ENCODE results near the gene MEST.

The MEST gene

DNA sequence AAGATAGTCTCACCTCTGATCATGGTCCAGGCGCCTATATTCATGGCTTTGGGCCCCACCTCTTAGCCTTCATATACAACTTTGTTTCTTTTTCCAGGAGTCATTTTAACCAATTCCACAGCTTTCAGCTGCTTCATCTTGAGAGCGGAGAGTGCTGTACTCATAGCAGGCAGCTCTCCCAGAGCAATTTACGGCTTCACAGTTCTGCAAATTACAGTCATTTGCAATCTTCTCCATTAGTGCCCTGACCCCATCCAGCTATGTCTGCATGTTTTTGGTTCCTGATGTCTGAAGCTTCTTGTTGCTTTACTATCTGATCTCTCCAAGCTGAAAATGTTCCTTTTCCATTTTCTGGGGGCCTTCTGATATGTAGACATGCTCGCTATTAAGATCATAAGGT lies 18.0 kb upstream of the MEST start:
- no peak overlapping the region for H3K4me3 ChIP-seq (ENCODE audit: low read length)
- TF ChIP-seq CTCF (IDR thresholded peaks at IDR 0.05; ENCODE audit: insufficient read depth, low read depth, low read length, missing control alignments) = no peak
- no peak for DNase-seq (ENCODE audit: low read depth)

GRCh38 chr7:130475776-130476175 lies 16.1 kb upstream of the MEST start:
- no peak overlapping the region for H3K4me3 ChIP-seq (ENCODE audit: low read length)
- TF ChIP-seq CTCF (IDR thresholded peaks at IDR 0.05; ENCODE audit: insufficient read depth, low read depth, low read length, missing control alignments) = no peak
- DNase-seq (ENCODE audit: low read depth) = no peak

DNA sequence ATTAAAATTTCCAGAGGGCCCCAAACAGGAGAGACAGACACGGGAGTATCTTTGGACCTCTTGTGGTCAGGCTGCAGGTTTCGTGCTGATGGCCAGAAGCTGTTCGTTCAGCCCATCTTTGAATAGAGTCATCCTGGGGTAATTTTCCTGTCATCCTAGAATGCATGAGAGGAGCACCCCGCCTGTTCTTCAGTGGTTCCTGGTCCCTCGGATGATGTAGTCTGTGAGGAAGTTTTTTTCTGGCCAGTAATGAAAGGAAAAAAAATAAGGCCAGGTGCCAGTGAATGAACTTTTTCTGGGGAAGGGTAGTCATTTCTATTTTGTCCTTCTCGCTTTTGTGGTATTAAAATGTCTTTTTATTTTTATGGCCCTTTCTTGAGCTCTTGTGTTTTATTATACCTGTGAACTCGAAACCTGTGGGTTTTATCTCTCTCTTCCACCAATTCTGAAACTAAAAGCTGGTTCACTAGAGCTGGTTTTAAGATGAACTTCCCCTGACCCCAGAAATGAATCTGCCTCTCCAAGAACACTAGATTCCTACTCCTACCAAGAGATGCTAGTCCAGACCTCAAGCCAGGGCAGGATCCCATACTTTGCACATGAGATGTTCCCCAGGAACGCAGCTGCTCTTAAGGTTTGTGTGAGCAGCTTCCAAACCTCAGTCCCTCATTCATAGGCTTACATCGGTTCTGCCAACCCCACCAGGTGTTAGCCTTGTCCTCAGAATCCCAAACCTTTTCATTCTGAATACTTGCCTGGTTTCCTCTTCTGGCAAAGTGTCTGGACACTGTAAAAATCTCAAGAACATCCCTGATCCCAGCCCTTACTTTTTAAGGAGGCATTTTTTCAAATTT lies 15.4 kb upstream of the MEST start:
- no peak for DNase-seq (ENCODE audit: low read depth)
- no peak for TF ChIP-seq CTCF (IDR thresholded peaks at IDR 0.05; ENCODE audit: insufficient read depth, low read depth, low read length, missing control alignments)
- H3K4me3 ChIP-seq (ENCODE audit: low read length) = no peak overlapping the region

DNA sequence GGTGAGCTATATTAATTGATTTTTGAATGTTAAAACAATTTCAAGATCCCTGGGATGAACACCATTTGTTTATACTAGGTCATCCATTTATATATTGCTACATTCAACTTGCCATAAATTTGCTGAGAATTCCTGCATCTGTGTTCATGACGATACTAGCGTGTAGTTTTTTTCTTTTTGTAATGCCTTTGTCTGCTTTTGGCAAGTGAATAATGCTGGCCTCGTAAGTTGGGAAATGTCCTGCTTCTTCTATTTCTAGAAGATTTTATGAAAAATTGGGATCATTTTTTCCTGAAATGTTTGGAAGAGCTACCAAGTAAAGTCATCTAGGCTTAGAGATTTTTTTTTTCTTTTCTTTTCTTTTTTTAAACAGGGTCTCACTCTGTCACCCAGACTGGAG lies 12.9 kb upstream of the MEST start:
- H3K4me3 ChIP-seq (ENCODE audit: low read length) = no peak overlapping the region
- no peak for DNase-seq (ENCODE audit: low read depth)
- no peak for TF ChIP-seq CTCF (IDR thresholded peaks at IDR 0.05; ENCODE audit: insufficient read depth, low read depth, low read length, missing control alignments)

- H3K4me3 ChIP-seq (ENCODE audit: low read length) = no peak overlapping the region
- no peak for TF ChIP-seq CTCF (IDR thresholded peaks at IDR 0.05; ENCODE audit: insufficient read depth, low read depth, low read length, missing control alignments)
- DNase-seq (ENCODE audit: low read depth) = no peak
Observed at GRCh38 chr7:130479716-130480400, 12.0 kb upstream of the MEST start.

- no peak for DNase-seq (ENCODE audit: low read depth)
- no peak overlapping the region for H3K4me3 ChIP-seq (ENCODE audit: low read length)
- TF ChIP-seq CTCF (IDR thresholded peaks at IDR 0.05; ENCODE audit: insufficient read depth, low read depth, low read length, missing control alignments) = no peak
Observed at GRCh38 chr7:130481898-130482297, 10.0 kb upstream of the MEST start.

All from epithelial cell of esophagus (primary cell).